LNCaP clone FGC (cell line): ENCODE measurements around the gene NUP214.

ENCODE experiments used
- DNase-seq: peaks from one replicate; pipeline ENCODE4 v3.0.0-alpha.2; 2011; ENCODE audit warnings: low read depth
- H3K4me3 ChIP-seq: 2 replicates; pipeline ENCODE4 v1.5.1; 2011; ENCODE audit warnings: mild to moderate bottlenecking, low read depth, low read length, control low read depth
- TF ChIP-seq, protein P1 (sequence below): IDR thresholded peaks from 2 replicates; pipeline ENCODE4 v1.5.1; 2012; ENCODE audit warnings: mild to moderate bottlenecking; ENCODE audit not compliant: control insufficient read depth, insufficient read depth; ENCODE audit errors: extremely low read depth

The NUP214 gene

DNA sequence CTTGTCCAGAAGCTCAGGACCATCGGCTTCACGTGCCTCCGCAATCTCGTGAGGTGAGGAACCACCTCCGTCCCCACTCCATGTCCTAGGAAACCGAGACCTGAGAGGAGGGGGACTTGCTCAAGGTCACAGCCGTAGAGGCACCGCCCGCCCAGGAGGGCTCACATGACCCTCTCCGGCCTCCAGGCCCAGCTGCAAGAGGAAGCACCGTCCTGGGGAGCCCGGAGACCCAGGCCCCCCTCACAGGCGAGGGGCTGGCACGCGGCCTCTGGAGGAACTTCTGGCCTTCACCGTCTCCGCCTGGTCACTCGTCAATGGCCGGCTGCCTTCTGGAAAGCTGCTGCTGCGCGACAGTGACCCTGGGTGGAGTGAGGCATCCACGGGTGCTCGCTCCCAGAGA lies 126.7 kb downstream of the NUP214 start:
- no peak overlapping the region for H3K4me3 ChIP-seq
- TF ChIP-seq, protein P1, sequence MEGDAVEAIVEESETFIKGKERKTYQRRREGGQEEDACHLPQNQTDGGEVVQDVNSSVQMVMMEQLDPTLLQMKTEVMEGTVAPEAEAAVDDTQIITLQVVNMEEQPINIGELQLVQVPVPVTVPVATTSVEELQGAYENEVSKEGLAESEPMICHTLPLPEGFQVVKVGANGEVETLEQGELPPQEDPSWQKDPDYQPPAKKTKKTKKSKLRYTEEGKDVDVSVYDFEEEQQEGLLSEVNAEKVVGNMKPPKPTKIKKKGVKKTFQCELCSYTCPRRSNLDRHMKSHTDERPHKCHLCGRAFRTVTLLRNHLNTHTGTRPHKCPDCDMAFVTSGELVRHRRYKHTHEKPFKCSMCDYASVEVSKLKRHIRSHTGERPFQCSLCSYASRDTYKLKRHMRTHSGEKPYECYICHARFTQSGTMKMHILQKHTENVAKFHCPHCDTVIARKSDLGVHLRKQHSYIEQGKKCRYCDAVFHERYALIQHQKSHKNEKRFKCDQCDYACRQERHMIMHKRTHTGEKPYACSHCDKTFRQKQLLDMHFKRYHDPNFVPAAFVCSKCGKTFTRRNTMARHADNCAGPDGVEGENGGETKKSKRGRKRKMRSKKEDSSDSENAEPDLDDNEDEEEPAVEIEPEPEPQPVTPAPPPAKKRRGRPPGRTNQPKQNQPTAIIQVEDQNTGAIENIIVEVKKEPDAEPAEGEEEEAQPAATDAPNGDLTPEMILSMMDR: no peak
- DNase-seq: no peak

DNA sequence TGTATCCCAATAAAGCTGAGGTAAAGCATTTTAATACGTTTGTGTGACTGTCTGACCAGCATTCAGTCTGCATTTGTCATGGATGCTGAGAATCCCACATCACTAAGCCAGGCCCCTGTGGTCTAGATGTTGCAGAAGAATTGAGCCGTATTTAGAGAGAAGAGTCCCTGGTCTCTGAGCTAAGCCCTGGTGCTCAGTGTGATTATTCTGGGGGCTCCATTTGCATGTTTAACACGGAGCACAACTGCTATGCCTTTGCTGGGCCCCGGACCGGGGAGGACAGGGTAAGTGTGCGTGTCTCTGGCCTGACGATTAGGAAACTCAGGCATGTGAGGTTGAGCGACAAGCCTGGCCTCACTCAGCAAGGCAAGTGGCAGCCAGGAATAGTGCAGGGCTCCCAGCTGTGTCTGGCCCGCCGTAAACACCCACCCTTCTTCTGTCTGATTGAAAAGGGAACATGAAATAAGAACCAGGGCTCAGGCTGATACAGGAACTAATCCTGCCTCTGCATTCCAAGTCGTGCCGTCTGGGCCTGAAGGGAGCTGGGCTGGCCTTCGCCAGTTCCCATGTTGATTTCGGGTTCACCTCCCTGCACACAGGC lies 128.6 kb downstream of the NUP214 start:
- no peak for DNase-seq
- H3K4me3 ChIP-seq: no peak overlapping the region
- TF ChIP-seq, protein P1: no peak

DNA sequence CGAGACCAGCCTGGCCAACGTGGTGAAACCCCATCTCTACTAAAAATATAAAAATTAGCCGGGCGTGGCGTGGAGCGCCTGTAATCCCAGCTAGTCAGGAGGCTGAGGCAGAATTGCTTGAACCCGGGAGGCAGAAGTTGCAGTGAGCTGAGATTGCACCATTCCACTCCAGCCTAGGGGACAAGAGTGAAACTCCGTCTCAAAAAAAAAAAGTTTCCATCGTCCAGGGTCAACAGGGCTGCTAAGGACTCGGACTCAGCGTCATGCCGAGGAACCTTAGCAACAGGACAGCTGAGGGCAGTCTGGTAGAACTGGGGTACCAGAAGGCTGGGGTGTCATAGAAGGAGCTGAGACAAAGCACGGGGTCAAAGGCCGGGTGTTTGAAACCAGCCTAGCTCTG lies 129.2 kb downstream of the NUP214 start:
- no peak overlapping the region for H3K4me3 ChIP-seq
- DNase-seq: no peak
- TF ChIP-seq, protein P1: no peak

GRCh38 chr9:131255676-131256197 lies 130.4 kb downstream of the NUP214 start:
- no peak for DNase-seq
- TF ChIP-seq, protein P1: no peak
- H3K4me3 ChIP-seq: no peak overlapping the region

GRCh38 chr9:131257266-131258025 lies 132.1 kb downstream of the NUP214 start:
- no peak overlapping the region for H3K4me3 ChIP-seq
- TF ChIP-seq, protein P1: no peak
- no peak for DNase-seq

DNA sequence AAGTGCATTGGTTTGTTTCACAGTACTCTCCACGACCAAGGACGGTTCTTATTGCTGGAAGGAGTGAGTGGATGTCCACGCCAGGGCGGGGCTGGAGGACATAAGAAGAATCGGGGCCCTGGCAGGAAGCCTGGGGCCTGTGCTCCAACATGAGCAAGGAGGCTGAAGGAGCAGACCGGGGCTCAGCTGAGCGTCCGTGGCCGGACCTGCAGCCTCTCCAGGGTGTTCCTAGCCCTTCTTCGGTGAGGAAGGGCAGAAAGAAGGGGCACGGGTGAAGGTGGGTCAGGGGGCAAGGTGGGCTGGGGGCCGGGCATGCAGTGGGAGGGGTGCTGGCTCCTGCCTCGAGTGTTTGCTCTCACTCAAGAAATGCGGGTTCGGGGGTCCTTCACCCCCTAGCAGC lies 132.8 kb downstream of the NUP214 start:
- H3K4me3 ChIP-seq: no peak overlapping the region
- TF ChIP-seq, protein P1: no peak
- DNase-seq: no peak
